Neuron (in vitro differentiated cells): ENCODE measurements around the gene TGM3.

Source experiments
- H2AFZ ChIP-seq: one replicate; pipeline ENCODE4 v1.6.1; 2013; ENCODE audit warnings: low read depth, mild to moderate bottlenecking, inconsistent platforms, low read length, moderate library complexity
- H3K27me3 ChIP-seq: one replicate; pipeline ENCODE4 v1.6.1; 2013; ENCODE audit warnings: low read length; ENCODE audit not compliant: insufficient read depth
- H3K36me3 ChIP-seq: one replicate; pipeline ENCODE4 v1.6.1; 2013; ENCODE audit warnings: low read length; ENCODE audit not compliant: insufficient read depth
- H3K4me1 ChIP-seq: one replicate; pipeline ENCODE4 v1.6.1; 2013; ENCODE audit warnings: low read length; ENCODE audit not compliant: insufficient read depth
- H3K4me3 ChIP-seq: 2 replicates; pipeline ENCODE4 v1.5.1; 2013; ENCODE audit warnings: mild to moderate bottlenecking, low read length, moderate library complexity
- H3K9me3 ChIP-seq: one replicate; pipeline ENCODE4 v1.6.1; 2013; ENCODE audit warnings: low read length

Gene TGM3

GRCh38 chr20:2363587-2363986, 67.8 kb downstream of the TGM3 start:
- Histone ChIP-seq H2AFZ (no peak overlapping the region), H3K9me3 (no peaks in the 10 kb centered on the region), H3K27me3 (no peaks in the 10 kb centered on the region), H3K4me3 (no peak overlapping the region), H3K4me1 (no peaks in the 10 kb centered on the region), H3K36me3 (no peaks in the 10 kb centered on the region)

DNA sequence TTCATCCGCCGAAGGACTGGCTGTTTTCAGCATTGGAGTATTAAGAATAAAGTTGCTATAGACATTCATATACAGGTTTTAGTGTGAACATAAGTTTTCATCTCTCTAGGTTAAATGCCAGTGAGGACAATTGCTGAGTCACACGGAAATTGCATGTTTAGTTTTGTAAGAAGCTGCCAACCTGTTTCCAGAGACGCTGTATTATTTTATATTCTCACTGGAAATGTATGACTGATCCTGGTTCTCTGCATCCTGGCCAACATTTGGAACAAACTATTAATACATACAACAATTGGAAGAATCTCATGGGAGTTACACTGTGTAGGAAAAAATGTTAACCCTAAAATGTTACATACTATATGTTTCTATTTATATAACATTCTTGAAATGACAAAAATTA, 68.2 kb downstream of the TGM3 start:
- no peaks in the 10 kb centered on the region for H3K27me3 ChIP-seq
- no peaks in the 10 kb centered on the region for H3K9me3 ChIP-seq
- H3K4me3 ChIP-seq = no peak overlapping the region
- no peaks in the 10 kb centered on the region for H3K36me3 ChIP-seq
- no peaks in the 10 kb centered on the region for H3K4me1 ChIP-seq
- H2AFZ ChIP-seq = no peak overlapping the region

DNA sequence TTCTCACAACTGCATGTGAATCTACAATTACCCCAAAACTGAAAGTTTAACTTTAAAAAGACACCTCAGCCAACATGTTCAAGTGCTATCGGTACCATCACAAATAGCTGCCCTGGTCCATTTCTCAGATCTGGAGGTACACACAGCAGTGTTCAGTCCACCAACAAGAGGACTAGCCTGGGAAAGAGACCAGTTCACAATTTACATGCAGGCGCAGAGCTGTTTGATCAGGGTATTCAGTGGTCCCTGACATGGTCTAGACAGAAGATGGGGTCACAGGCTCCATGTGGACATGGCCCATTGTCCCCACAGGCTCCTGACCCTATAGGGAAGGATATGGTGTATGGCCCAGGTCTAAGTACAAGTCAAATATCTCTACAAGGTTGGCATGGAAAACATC, 69.3 kb downstream of the TGM3 start:
- no peaks in the 10 kb centered on the region for H3K36me3 ChIP-seq
- H3K9me3 ChIP-seq = no peaks in the 10 kb centered on the region
- H3K27me3 ChIP-seq = no peaks in the 10 kb centered on the region
- no peaks in the 10 kb centered on the region for H3K4me1 ChIP-seq
- H2AFZ ChIP-seq = no peak overlapping the region
- H3K4me3 ChIP-seq = no peak overlapping the region

DNA sequence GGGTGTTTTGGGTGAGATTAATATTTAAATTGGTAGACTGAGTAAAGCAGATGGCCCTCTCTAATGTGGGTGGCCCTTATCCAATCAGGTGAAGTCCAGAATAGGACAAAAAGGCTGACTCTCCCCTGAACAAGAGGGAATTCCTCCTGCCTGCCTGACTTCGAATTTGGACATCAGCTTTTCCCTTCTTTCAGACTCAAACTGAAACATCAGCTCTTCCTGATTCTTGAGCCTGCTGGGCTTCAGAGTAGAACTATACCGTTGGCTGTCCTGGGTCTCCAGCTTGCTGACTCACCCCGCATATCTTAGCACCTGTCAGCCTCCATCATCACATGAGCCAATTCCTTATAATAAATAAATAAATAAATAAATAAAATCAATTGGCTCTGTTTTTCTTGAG, 69.9 kb downstream of the TGM3 start:
- H3K27me3 ChIP-seq = no peaks in the 10 kb centered on the region
- H2AFZ ChIP-seq = no peak overlapping the region
- H3K4me1 ChIP-seq = no peaks in the 10 kb centered on the region
- H3K4me3 ChIP-seq = no peak overlapping the region
- H3K9me3 ChIP-seq = no peaks in the 10 kb centered on the region
- H3K36me3 ChIP-seq = no peaks in the 10 kb centered on the region

DNA sequence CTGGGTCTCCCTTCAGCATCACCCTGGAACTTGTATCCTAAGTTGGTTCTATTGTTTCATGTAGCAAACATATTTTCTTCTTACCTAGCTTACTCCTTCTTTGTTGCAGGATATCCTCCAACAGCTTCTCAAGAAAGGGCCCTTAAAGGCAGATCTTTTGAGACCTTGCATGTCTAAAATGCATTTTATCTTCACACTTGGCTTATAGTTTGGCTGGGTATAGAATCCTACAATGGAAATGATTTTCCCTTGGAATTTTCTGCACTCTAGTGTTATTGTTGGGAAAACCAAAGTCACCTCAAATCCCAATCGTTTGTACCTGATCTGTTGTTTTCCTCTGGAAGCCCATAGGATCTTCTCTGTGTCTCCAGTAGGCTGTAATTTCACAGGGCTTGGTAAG, 72.8 kb downstream of the TGM3 start:
- H3K9me3 ChIP-seq = no peaks in the 10 kb centered on the region
- no peak overlapping the region for H3K4me3 ChIP-seq
- H3K4me1 ChIP-seq = no peaks in the 10 kb centered on the region
- H3K27me3 ChIP-seq = no peaks in the 10 kb centered on the region
- H2AFZ ChIP-seq = no peak overlapping the region
- H3K36me3 ChIP-seq = no peaks in the 10 kb centered on the region

DNA sequence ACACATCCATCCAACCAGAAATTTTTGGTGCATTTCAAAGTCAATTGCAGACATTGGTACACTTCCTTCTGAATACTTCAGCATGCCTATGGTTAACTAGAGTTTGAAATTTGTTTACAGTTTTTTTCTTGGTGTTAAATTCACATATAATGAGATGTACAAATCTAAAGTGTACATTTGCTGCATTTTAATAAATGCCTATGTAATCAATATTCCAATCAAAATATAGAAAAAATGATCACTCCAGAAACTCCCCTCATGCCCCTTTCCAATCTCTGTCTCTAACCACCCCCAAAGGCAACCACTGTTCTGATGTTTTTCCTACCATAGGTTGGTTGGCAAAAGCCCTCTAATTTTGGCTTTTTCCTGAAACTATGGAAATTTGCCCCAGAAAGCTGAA, 77.3 kb downstream of the TGM3 start:
- Histone ChIP-seq H3K27me3 (no peaks in the 10 kb centered on the region), H2AFZ (no peak overlapping the region), H3K36me3 (no peaks in the 10 kb centered on the region), H3K4me3 (no peak overlapping the region), H3K9me3 (no peaks in the 10 kb centered on the region), H3K4me1 (no peaks in the 10 kb centered on the region)

GRCh38 chr20:2374346-2375125, 78.7 kb downstream of the TGM3 start:
- H3K4me1 ChIP-seq = no peaks in the 10 kb centered on the region
- no peaks in the 10 kb centered on the region for H3K36me3 ChIP-seq
- H3K27me3 ChIP-seq = no peaks in the 10 kb centered on the region
- H2AFZ ChIP-seq = no peak overlapping the region
- H3K4me3 ChIP-seq = no peak overlapping the region
- H3K9me3 ChIP-seq = no peaks in the 10 kb centered on the region

- no peaks in the 10 kb centered on the region for H3K36me3 ChIP-seq
- no peak overlapping the region for H3K4me3 ChIP-seq
- no peak overlapping the region for H2AFZ ChIP-seq
- no peaks in the 10 kb centered on the region for H3K9me3 ChIP-seq
- no peaks in the 10 kb centered on the region for H3K27me3 ChIP-seq
- no peaks in the 10 kb centered on the region for H3K4me1 ChIP-seq
Observed at GRCh38 chr20:2378893-2379292, 83.1 kb downstream of the TGM3 start.

DNA sequence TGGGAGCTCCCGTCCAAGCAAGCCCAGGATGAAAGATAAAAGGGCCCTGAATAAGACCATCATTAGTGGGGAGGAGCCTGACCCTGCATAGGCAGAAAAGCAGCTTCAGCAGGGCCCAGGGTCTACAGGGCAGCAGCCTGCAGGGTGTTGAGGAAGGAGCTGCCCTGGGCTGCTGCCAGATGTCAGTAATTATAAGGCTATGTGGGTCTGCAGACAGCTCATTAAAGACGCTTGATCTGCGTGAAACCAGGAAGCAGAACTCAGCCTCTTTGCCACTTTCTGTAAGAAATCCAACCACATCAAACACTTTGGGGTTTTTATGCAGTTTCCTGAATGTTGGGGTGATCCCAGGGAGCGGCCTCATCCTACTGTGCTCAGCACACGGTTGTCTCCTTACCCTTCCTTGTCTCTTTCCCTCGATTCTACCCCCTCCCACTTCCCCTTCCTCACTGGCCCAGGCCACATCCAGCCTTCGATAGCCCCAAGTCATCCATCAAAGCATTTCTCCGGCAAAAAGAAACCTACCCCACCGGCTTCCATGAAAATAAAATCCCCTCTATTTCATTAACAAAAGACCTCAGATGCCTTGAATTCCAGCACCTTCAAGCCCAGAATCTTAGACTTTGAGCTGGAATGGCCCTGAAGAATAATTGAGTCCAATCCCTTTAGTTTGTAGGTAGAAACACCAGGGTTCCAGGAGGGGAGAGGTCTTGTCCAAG, 83.9 kb downstream of the TGM3 start:
- no peaks in the 10 kb centered on the region for H3K36me3 ChIP-seq

GRCh38 chr20:2380601-2381000, 84.8 kb downstream of the TGM3 start, which contains the start of gene TGM6:
Gene TGM6, plus strand, starts transcription at chr20:2380901. Its CDS starts 68 bp downstream, at chr20:2380969.
- no peak within 1 kb of the TSS for H2AFZ ChIP-seq
- H3K9me3 ChIP-seq = no peaks in the 10 kb centered on the region
- H3K4me3 ChIP-seq = no peak within 1 kb of the TSS
- no peaks in the 10 kb centered on the region for H3K4me1 ChIP-seq
- no peaks in the 10 kb centered on the region for H3K36me3 ChIP-seq
- no peaks in the 10 kb centered on the region for H3K27me3 ChIP-seq

More for the DNA sequence above, 83.9 kb downstream of the TGM3 start:
- no peak overlapping the region for H3K4me3 ChIP-seq
- no peak overlapping the region for H2AFZ ChIP-seq
- no peaks in the 10 kb centered on the region for H3K27me3 ChIP-seq
- H3K9me3 ChIP-seq = no peaks in the 10 kb centered on the region
- no peaks in the 10 kb centered on the region for H3K4me1 ChIP-seq

- Histone ChIP-seq H3K4me1 (no peaks in the 10 kb centered on the region), H3K9me3 (no peaks in the 10 kb centered on the region), H3K36me3 (no peaks in the 10 kb centered on the region), H2AFZ (no peak overlapping the region), H3K27me3 (no peaks in the 10 kb centered on the region), H3K4me3 (no peak overlapping the region)
Observed at GRCh38 chr20:2381303-2381702, 85.5 kb downstream of the TGM3 start.

GRCh38 chr20:2382833-2383232, 87.0 kb downstream of the TGM3 start:
- Histone ChIP-seq H3K36me3 (no peaks in the 10 kb centered on the region), H3K4me1 (no peaks in the 10 kb centered on the region), H2AFZ (no peak overlapping the region), H3K27me3 (no peaks in the 10 kb centered on the region), H3K4me3 (no peak overlapping the region), H3K9me3 (no peaks in the 10 kb centered on the region)

DNA sequence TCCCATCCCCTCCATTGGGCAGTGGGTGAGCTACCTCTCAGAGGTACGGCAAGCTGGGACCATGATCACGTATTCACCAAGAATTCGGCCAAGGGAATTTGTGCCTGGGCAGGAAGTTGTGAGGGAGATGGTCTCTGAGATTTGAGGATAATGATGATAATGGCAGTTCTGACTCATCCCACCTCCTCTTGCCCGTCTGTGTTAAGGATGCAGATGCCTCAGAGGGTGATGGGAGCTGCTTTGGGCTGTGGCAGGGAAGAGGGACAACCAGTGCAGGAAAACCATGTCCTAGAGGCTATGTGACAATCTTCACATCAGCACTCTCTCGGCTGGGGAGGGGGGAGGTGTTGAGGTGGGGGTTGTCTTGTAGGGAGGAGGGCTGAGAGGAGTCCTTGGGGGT, 89.2 kb downstream of the TGM3 start:
- Histone ChIP-seq H3K9me3 (no peaks in the 10 kb centered on the region), H2AFZ (no peak overlapping the region), H3K36me3 (no peaks in the 10 kb centered on the region), H3K27me3 (no peaks in the 10 kb centered on the region), H3K4me3 (no peak overlapping the region), H3K4me1 (no peaks in the 10 kb centered on the region)
